ENCODE data around the gene FIGLA. TPM values are rescaled to one million over a fixed set of nuclear protein-coding genes. Genes with fewer than 3 reads are reported as not detected.
A peak's percentile ranks its signal among the peaks of the same experiment; 100 is the strongest.

The FIGLA gene
- total RNA-seq, result under 1 TPM in 1 of 2 donors, not detected in 1; 0.62 TPM
- polyA plus RNA-seq (ENCODE audit: insufficient read depth, low read depth, low replicate concordance), result 0.69 TPM
- long read RNA-seq, donor 1, result 0 reads
- long read RNA-seq, donor 2, result 0 reads

GRCh38 chr2:70790136-70790828, at the start of gene FIGLA:
Gene FIGLA, minus strand, starts transcription at chr2:70790643. Its CDS starts 5 bp downstream, at chr2:70790638.
- WGBS, 2 donors, result 6 to 7% methylated on average over 33 to 59 of the region's 69 CpGs
- peak within 1 kb of the TSS; percentile 20 to 24 for H3K4me3 ChIP-seq
- intact Hi-C loops (cut with DNase I; ENCODE audit: low total_unique reads), result no loop called here
- peaks cover 5% of the 10 kb centered on the region for H3K4me1 ChIP-seq
- H3K9me3 ChIP-seq, result no peaks in the 10 kb centered on the region
- no peaks in the 10 kb centered on the region for H3K27me3 ChIP-seq
- H3K36me3 ChIP-seq (ENCODE audit: low read depth, missing control alignments), result no peaks in the 10 kb centered on the region
- TF ChIP-seq POLR2A (IDR thresholded peaks at IDR 0.05) (no peak), CTCF (IDR thresholded peaks at IDR 0.05) (no peak)
- DNase-seq, result peak; percentile 17
- H3K27ac ChIP-seq, result no peak within 1 kb of the TSS

GRCh38 chr2:70837980-70838925, 47.8 kb upstream of the FIGLA start:
- intact Hi-C loops (cut with DNase I; ENCODE audit: low total_unique reads), result no loop called here
- Histone ChIP-seq H3K4me1 (no peaks in the 10 kb centered on the region), H3K27me3 (no peaks in the 10 kb centered on the region), H3K36me3 (ENCODE audit: low read depth, missing control alignments) (no peaks in the 10 kb centered on the region), H3K9me3 (no peaks in the 10 kb centered on the region), H3K27ac (no peak overlapping the region), H3K4me3 (no peak overlapping the region)
- 77 to 84% methylated on average over 10 of the region's 10 CpGs for WGBS, 2 donors
- no peak for TF ChIP-seq CTCF (IDR thresholded peaks at IDR 0.05)
- TF ChIP-seq POLR2A (IDR thresholded peaks at IDR 0.05), result no peak
- DNase-seq, result no peak

- Histone ChIP-seq H3K9me3 (no peaks in the 10 kb centered on the region), H3K4me1 (no peaks in the 10 kb centered on the region), H3K36me3 (ENCODE audit: low read depth, missing control alignments) (no peaks in the 10 kb centered on the region), H3K27me3 (no peaks in the 10 kb centered on the region), H3K27ac (no peak within 1 kb of the TSS), H3K4me3 (no peak within 1 kb of the TSS)
- DNase-seq, result no peak
- TF ChIP-seq CTCF (IDR thresholded peaks at IDR 0.05) (no peak), POLR2A (IDR thresholded peaks at IDR 0.05) (no peak)
- whole genome bisulfite sequencing, 2 donors, result 83 to 91% methylated on average over 4 of the region's 4 CpGs
- intact Hi-C loops (cut with DNase I; ENCODE audit: low total_unique reads), result no loop called here
Measured at GRCh38 chr2:70835643-70836042, 45.2 kb upstream of the FIGLA start, which contains the start of gene CD207. Gene CD207, minus strand, starts transcription at chr2:70835816. Its CDS starts 40 bp downstream, at chr2:70835776.

GRCh38 chr2:70834881-70835280, 44.4 kb upstream of the FIGLA start:
- no peaks in the 10 kb centered on the region for H3K27me3 ChIP-seq
- H3K27ac ChIP-seq, result no peak overlapping the region
- WGBS, 2 donors, result 80 to 81% methylated on average over 4 of the region's 4 CpGs
- H3K4me1 ChIP-seq, result no peaks in the 10 kb centered on the region
- H3K36me3 ChIP-seq (ENCODE audit: low read depth, missing control alignments), result no peaks in the 10 kb centered on the region
- H3K4me3 ChIP-seq, result no peak overlapping the region
- intact Hi-C loops (cut with DNase I; ENCODE audit: low total_unique reads), result no loop called here
- H3K9me3 ChIP-seq, result no peaks in the 10 kb centered on the region
- TF ChIP-seq POLR2A (IDR thresholded peaks at IDR 0.05) (no peak), CTCF (IDR thresholded peaks at IDR 0.05) (no peak)
- DNase-seq, result no peak

Measured in testis (tissue), 5 donors.